Brain microvascular endothelial cell (primary cell): Measurements from ENCODE around the gene DMAC2L.

Experiments
- DNase-seq: peaks from one replicate; pipeline ENCODE4 v3.0.0-alpha.2; 2020
- H3K27ac ChIP-seq: fragments of 250-450 bp; sonication (Bioruptor Pico); 2 replicates; pipeline ENCODE4 v1.5.1; 2020; ENCODE audit warnings: mild to moderate bottlenecking, moderate library complexity
- H3K27me3 ChIP-seq: fragments of 250-450 bp; sonication (Bioruptor Pico); replicated peaks from 2 replicates; pipeline ENCODE4 v1.5.1; 2020; ENCODE audit warnings: mild to moderate bottlenecking
- H3K36me3 ChIP-seq: fragments of 250-450 bp; sonication (Bioruptor Pico); replicated peaks from 2 replicates; pipeline ENCODE4 v1.5.1; 2020; ENCODE audit warnings: mild to moderate bottlenecking
- H3K4me3 ChIP-seq: 2 replicates; pipeline ENCODE4 v1.5.1; 2011; ENCODE audit warnings: low read depth, mild to moderate bottlenecking, control low read depth, low read length, moderate library complexity
- CTCF ChIP-seq: IDR thresholded peaks from 2 replicates; pipeline ENCODE4 v1.5.1; 2011; ENCODE audit warnings: low read depth, mild to moderate bottlenecking, moderate library complexity, low read length, control low read depth, inconsistent platforms; ENCODE audit errors: missing control alignments
- in situ Hi-C: cut with HindIII; loops from 2 replicates; pipeline ENCODE4 v1.10.0; 2017; ENCODE audit warnings: low sequenced_read_pairs, low pct_ligation_motif_present

DMAC2L gene

GRCh38 chr14:50331596-50331995, 19.5 kb downstream of the DMAC2L start:
- Histone ChIP-seq H3K27me3 (no peaks in the 10 kb centered on the region), H3K27ac (no peak overlapping the region), H3K4me3 (no peak overlapping the region), H3K36me3 (no peaks in the 10 kb centered on the region)
- in situ Hi-C loops = no loop called here
- TF ChIP-seq CTCF = no peak
- no peak for DNase-seq

DNA sequence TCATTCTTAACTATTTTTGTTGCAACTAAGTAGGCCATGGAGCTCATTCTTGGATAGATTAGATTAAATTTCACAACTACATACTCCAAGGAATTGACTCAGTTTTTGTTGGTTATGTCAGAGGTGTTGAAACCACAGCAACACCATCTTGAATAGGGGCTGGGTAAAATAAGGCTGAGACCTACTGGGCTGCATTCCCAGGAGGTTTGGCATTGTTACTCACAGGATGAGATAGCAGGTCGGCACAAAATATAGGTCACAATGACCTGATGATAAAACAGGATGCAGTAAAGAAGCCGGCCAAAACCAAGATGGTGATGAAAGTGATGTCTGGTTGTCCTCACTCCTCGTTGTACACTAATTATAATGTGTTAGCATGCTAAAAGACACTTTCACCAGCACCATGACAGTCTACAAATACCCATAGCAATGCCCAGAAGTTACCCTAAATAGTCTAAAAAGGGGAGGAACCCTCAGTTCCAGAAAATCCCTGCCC, 20.9 kb downstream of the DMAC2L start:
- Histone ChIP-seq H3K4me3 (no peak overlapping the region), H3K27me3 (no peaks in the 10 kb centered on the region), H3K27ac (peak overlapping the region; percentile 63), H3K36me3 (no peaks in the 10 kb centered on the region)
- in situ Hi-C loops = no loop called here
- no peak for TF ChIP-seq CTCF
- peak; percentile 91 for DNase-seq

DNA sequence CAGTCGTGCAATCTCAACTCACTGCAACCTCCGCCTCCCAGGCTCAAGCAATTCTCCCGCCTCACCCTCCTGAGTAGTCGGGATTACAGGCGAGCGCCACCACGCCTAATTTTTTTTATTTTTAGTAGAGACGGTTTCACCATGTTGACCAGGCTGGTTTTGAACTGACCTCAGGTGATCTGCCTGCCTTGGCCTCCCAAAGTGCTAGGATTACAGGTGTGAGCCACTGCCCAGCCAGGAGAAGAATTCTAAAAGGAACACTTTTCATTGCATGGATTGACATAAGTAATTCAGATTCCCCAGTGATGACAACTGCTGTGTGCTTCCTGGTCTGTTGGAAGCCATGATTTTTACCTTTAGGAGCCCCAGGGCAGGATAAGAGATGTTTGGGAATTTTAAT, 22.1 kb downstream of the DMAC2L start:
- H3K27me3 ChIP-seq = no peaks in the 10 kb centered on the region
- no peak overlapping the region for H3K4me3 ChIP-seq
- TF ChIP-seq CTCF = no peak
- no peak overlapping the region for H3K27ac ChIP-seq
- no peak for DNase-seq
- in situ Hi-C loops = no loop called here
- H3K36me3 ChIP-seq = no peaks in the 10 kb centered on the region

DNA sequence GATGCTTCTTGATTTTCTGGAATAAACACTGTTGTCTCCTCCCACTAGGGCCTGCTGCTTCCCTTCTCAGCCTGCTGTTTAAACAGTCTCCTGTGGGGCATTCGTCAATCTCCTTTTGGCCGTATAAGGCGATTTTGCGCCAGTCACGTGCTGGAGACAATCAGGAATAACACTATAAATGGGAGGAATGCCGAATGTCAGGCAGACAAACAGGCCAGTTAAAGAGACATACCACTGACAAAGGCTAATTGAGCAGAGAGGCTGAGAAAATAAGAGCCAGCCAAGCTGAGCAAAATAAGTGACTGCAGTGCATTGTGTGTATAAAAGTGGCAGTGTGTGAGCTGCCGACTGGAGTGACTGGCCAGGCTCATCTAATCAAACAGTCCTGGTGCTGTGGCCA, 23.3 kb downstream of the DMAC2L start:
- peak overlapping the region; percentile 35 for H3K27ac ChIP-seq
- H3K4me3 ChIP-seq = no peak overlapping the region
- peak; percentile 39 for TF ChIP-seq CTCF

DNA sequence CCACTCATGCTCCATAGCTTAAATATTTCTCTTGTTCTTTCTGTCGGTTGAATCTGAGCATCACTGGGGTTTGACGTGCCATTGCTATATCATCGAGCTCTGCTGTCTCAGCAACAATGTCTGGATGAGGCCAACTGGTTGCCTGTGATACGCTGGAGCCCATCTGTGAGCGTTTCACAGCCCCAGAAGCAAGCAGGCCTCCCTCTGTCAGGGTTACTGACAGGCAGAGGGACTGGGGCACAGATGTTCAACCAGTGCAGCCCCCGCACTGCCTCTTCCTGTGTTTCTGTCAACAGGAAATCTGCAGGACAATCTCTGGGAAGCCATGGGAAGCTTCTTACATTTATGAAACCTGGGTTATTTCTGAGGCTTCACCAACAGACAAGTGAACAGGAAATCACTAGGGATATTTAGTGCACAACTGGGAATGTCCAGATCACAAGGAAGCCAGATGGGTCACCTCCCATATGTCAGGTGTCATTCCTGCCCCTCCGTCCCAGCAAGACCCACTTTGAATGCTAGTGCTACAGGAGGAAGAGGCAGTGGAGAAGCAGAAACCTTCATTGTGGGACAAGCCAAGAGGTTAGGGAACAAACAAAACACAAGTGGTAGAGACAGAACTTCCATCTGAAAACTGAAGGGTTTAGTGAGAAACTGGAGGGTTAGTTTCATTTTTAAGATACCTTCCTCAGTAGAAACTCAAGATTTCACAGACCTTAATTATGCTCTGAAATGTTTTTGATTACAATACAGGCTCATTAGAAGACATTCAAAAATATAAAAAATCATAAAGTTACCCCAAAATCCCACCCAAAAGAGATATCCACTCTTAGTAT, 24.1 kb downstream of the DMAC2L start:
- Histone ChIP-seq H3K36me3 (no peaks in the 10 kb centered on the region), H3K27me3 (no peaks in the 10 kb centered on the region), H3K27ac (peak overlapping the region; percentile 35), H3K4me3 (no peak overlapping the region)
- DNase-seq = peak; percentile 52
- in situ Hi-C loops = no loop called here
- TF ChIP-seq CTCF = no peak

More for the DNA sequence above, 23.3 kb downstream of the DMAC2L start:
- in situ Hi-C loops = no loop called here
- H3K36me3 ChIP-seq = no peaks in the 10 kb centered on the region
- DNase-seq = peak; percentile 72
- no peaks in the 10 kb centered on the region for H3K27me3 ChIP-seq
